K562 (cell line): ENCODE data around the gene DKC1. TPM values are rescaled to one million over a fixed set of nuclear protein-coding genes. Genes with fewer than 3 reads are reported as not detected.

Experiments used
- ATAC-seq: fragments of 200-7000 bp; cut with Tn5 transposase; 3 replicates; pipeline ENCODE4 v1.9.1; 2020; ENCODE audit warnings: moderate library complexity
- BruUV-seq: library from RNA; stranded (reverse); fragments of 400-500 nt; replicated peaks from 2 replicates; lab custom pipeline; 2021; lab: Mats Ljungman, UMichigan
- CTCF ChIA-PET: fragments of 300-600 bp; formaldehyde crosslinking; extraction: SDS; loops from one replicate; lab custom pipeline; 2021; ENCODE audit warnings: low intra/inter-chr PET ratio; lab: Yijun Ruan, JAX
- POLR2A ChIA-PET: fragments of 300-600, 350-650 bp; sonication (Branson Sonifier 250); formaldehyde crosslinking; extraction: SDS; loops from one replicate; lab custom pipeline; 2021; ENCODE audit warnings: antibody characterized with exemption, inconsistent platforms; lab: Yijun Ruan, JAX
- DNase-seq, 4 experiments: peaks; one replicate each; pipeline versions ENCODE4 v3.0.0 to v3.0.0-alpha.2; 2011 to 2018; ENCODE audit warnings: low spot score in 3 of 4, mixed read lengths in 3 of 4; ENCODE audit errors: extremely low read depth in 1 of 4
- FAIRE-seq: peaks from 2 replicates; lab custom pipeline; 2011; peaks lifted over from hg19 to GRCh38; lab: Jason Lieb, UNC
- H2AFZ ChIP-seq: 2 replicates; pipeline ENCODE4 v1.6.0; 2011; ENCODE audit warnings: low read depth, low read length, control low read depth, inconsistent platforms
- H3K27ac ChIP-seq: fragments of 200-600 bp; 3 replicates; pipeline ENCODE4 v1.8.0; 2011; ENCODE audit warnings: low read depth, mild to moderate bottlenecking, control low read depth, inconsistent platforms, low read length, moderate library complexity, mixed read lengths; ENCODE audit errors: extremely low read depth
- H3K27me3 ChIP-seq, 2 experiments: fragments of 300-600 bp in 1 of 2; 2 replicates in 1 of 2; 3 replicates in 1 of 2; pipeline versions ENCODE4 v1.6.0 to v1.8.0; 2011; ENCODE audit warnings: inconsistent platforms in 2 of 2, low read length in 2 of 2, mild to moderate bottlenecking in 1 of 2, mixed read lengths in 1 of 2, moderate library complexity in 1 of 2; ENCODE audit not compliant: control insufficient read depth in 2 of 2, insufficient read depth in 2 of 2
- H3K36me3 ChIP-seq: fragments of 300-600 bp; 3 replicates; pipeline ENCODE4 v1.8.0; 2011; ENCODE audit warnings: mild to moderate bottlenecking, low read length, inconsistent platforms; ENCODE audit not compliant: control insufficient read depth, insufficient read depth
- H3K4me1 ChIP-seq, 2 experiments: fragments of 200-600 bp in 1 of 2; replicated peaks in 1 of 2; 2 replicates in 1 of 2; 3 replicates in 1 of 2; pipeline versions ENCODE4 v1.5.1 to v1.8.0; 2011; ENCODE audit warnings: inconsistent platforms in 2 of 2, low read length in 2 of 2, mild to moderate bottlenecking in 1 of 2, mixed read lengths in 1 of 2, moderate library complexity in 1 of 2; ENCODE audit not compliant: control insufficient read depth in 2 of 2, insufficient read depth in 2 of 2
- H3K4me2 ChIP-seq: 2 replicates; pipeline ENCODE4 v1.6.1; 2011; ENCODE audit warnings: low read length, control low read depth, inconsistent platforms, mixed read lengths; ENCODE audit not compliant: insufficient read depth
- H3K4me3 ChIP-seq: fragments of 200-600 bp; sonication (generic), shearing (Covaris generic); 2 replicates; pipeline ENCODE4 v1.5.1; 2016; ENCODE audit warnings: control low read depth, inconsistent platforms
- H3K79me2 ChIP-seq: fragments of 200-600 bp; 3 replicates; pipeline ENCODE4 v1.8.0; 2011; ENCODE audit warnings: low read length, inconsistent platforms; ENCODE audit not compliant: control insufficient read depth, insufficient read depth
- H3K9ac ChIP-seq, 2 experiments: 2 replicates each; pipeline versions ENCODE4 v1.6.0 to v1.6.1; 2011; ENCODE audit warnings: low read depth in 2 of 2, low read length in 2 of 2, control low read depth in 1 of 2, inconsistent platforms in 1 of 2, mild to moderate bottlenecking in 1 of 2, mixed read lengths in 1 of 2; ENCODE audit not compliant: insufficient read depth in 1 of 2
- H3K9me1 ChIP-seq: one replicate; pipeline ENCODE4 v1.6.0; 2011; ENCODE audit warnings: inconsistent platforms, mild to moderate bottlenecking, low read length, moderate library complexity; ENCODE audit not compliant: control insufficient read depth, insufficient read depth
- H3K9me3 ChIP-seq: replicated peaks from 2 replicates; pipeline ENCODE4 v1.5.1; 2011; ENCODE audit warnings: low read depth, low read length, inconsistent platforms; ENCODE audit not compliant: control insufficient read depth, insufficient read depth
- H4K20me1 ChIP-seq: replicated peaks from 2 replicates; pipeline ENCODE4 v1.6.1; 2011; ENCODE audit warnings: low read length, inconsistent platforms, mixed read lengths; ENCODE audit not compliant: control insufficient read depth, insufficient read depth
- KDM1A ChIP-seq, 2 experiments: fragments of 450-650 bp; IDR thresholded peaks; 2 replicates each; pipeline ENCODE4 v1.6.1; 2016; ENCODE audit warnings: mild to moderate bottlenecking in 2 of 2
- NFIC ChIP-seq: fragments of 450-650 bp; IDR thresholded peaks from 2 replicates; pipeline ENCODE4 v1.6.1; 2017; ENCODE audit warnings: mild to moderate bottlenecking, inconsistent platforms
- NR2C1 ChIP-seq, 2 experiments: fragments of 450-650 bp; IDR thresholded peaks; 2 replicates each; pipeline ENCODE4 v1.6.1; 2017; ENCODE audit warnings: mild to moderate bottlenecking in 2 of 2, antibody characterized with exemption in 1 of 2, inconsistent platforms in 1 of 2, missing compliant biosample characterization in 1 of 2, missing genetic modification characterization in 1 of 2
- TSHZ1 ChIP-seq: fragments of 250-450 bp; sonication (Bioruptor Pico); IDR thresholded peaks from 2 replicates; pipeline ENCODE4 v1.4.0; 2020; ENCODE audit warnings: mild to moderate bottlenecking, moderate library complexity
- WGBS: fragments of 100-300 bp; shearing (Covaris generic); methylation state at CpG from one replicate; pipeline ENCODE4 v1.1.6; 2016; ENCODE audit warnings: low coverage, mixed read lengths; ENCODE audit not compliant: insufficient coverage; ENCODE audit errors: missing lambda C conversion rate; 5-methylcytosine and 5-hydroxymethylcytosine counted together
- in situ Hi-C: fragments of 300-500 bp; cut with MboI; formaldehyde crosslinking; loops from 4 replicates; pipeline ENCODE4 v1.15.0; 2018; ENCODE audit warnings: inconsistent platforms, mixed read lengths
- intact Hi-C: fragments of 100-400 bp; cut with micrococcal nuclease; formaldehyde crosslinking; loops from 2 replicates; pipeline ENCODE4 v1.14.2; 2022
- polyA plus RNA-seq, 8 experiments: library from polyadenylated mRNA; depleted of rRNA in 4 of 8; stranded (reverse) in 5 of 8; unstranded in 3 of 8; fragments of >200 nt; fragmentation: Nextera tagmentation in 2 of 8; fragmentation: Illumina TruSeq in 1 of 8; extraction: Ambion mirVana in 2 of 8; extraction: Trizol in 1 of 8; gene quantifications; 2 replicates each; pipeline versions ENCODE4 v1.2.1 to v1.2.3, GENCODE V29; 2011 to 2014; ENCODE audit warnings: inconsistent platforms in 1 of 8, missing spikeins in 1 of 8
- total RNA-seq, 7 experiments: library from RNA; depleted of rRNA in 6 of 7; stranded (reverse); fragments of >200 nt in 6 of 7; fragmentation: Illumina TruSeq in 2 of 7; extraction: Trizol in 2 of 7; gene quantifications; 2 replicates each; pipeline versions ENCODE4 v1.2.1 to v1.2.3, GENCODE V29; 2011 to 2021; ENCODE audit warnings: low replicate concordance in 1 of 7

Gene DKC1
- total and polyA plus RNA-seq, 9 of the 15 experiments (the other 6 are each of a cell fraction or from before 2014, with no cell fraction given), result 205 to 313 (median 219) TPM

GRCh38 chrX:154730253-154730891 lies 32.3 kb upstream of the DKC1 start:
- ChIA-PET POLR2A (interaction anchor here (0.8 to 2.0 kb wide), 3 partner anchors 11 to 59 kb away, joined by 3 to 7 read pairs (median 4); no protein-coding TSS in a partner anchor), CTCF (no interaction called here)

More at GRCh38 chrX:154730253-154730891, 32.3 kb upstream of the DKC1 start:
- Histone ChIP-seq H3K9ac (no peak overlapping the region), H3K4me2 (no peak overlapping the region), H3K27ac (no peak overlapping the region), H3K36me3 (peaks cover 20% of the 10 kb centered on the region), H2AFZ (no peak overlapping the region), H3K4me3 (no peak overlapping the region), H3K27me3 (no peaks in the 10 kb centered on the region), H3K79me2 (peaks cover 83% of the 10 kb centered on the region), H4K20me1 (0 out of 2 replicates have a peak, but pooled peaks cover 4% of the 10 kb centered on the region), H3K9me3 (no peaks in the 10 kb centered on the region), H3K9me1 (no peaks in the 10 kb centered on the region), H3K4me1 (peaks cover 4 to 34% of the 10 kb centered on the region in 2 experiments; a peak in 4 of 5 replicates)
- intact Hi-C loops (no loop called here), in situ Hi-C loops (loop anchor here (25.0 kb wide), 1 partner anchor 143 kb away; the partner anchor contains the start of gene CTAG1A)
- 50% methylated on average over 6 of the region's 6 CpGs for WGBS
- no peak for TF ChIP-seq TSHZ1 (CRISPR knock-in tag)
- TF ChIP-seq NFIC, result peak; percentile 66
- no peak for TF ChIP-seq NR2C1 (IDR thresholded peaks at IDR 0.05)
- TF ChIP-seq NR2C1 (tag; IDR thresholded peaks at IDR 0.05), result peak; percentile 27; the same call in 1 of the 2 replicates
- TF ChIP-seq KDM1A (IDR thresholded peaks at IDR 0.05), result 0 out of 4 replicates have a peak, but pooled peaks of 1 of the 2 experiments have one; percentile 11
- no peak for FAIRE-seq
- no TSS peak for BruUV-seq
- no peak for ATAC-seq
- peak in 2 of 4 experiments; percentile 23 to 30 for DNase-seq
